Left lung (tissue), 10 donors: ENCODE measurements around the gene MYT1. TPM values are rescaled to one million over a fixed set of nuclear protein-coding genes. Genes with fewer than 3 reads are reported as not detected.

Source experiments
- ATAC-seq: fragments of 200-7000 bp; cut with Tn5 transposase; one replicate; pipeline ENCODE4 v1.9.1; 2020; ENCODE audit warnings: moderate library complexity
- DNase-seq, 4 donors: peaks; one replicate each; pipeline ENCODE4 v3.0.0-alpha.2; 2013 to 2020
- H3K27ac ChIP-seq, 2 donors: fragments of 200-600 bp; sonication (generic) in 1 of 2; one replicate each; pipeline versions ENCODE4 v1.5.0 to v1.8.0; 2020 to 2021
- H3K27me3 ChIP-seq, 2 donors: fragments of 200-600 bp; sonication (generic) in 1 of 2; one replicate each; pipeline versions ENCODE4 v1.5.0 to v1.8.0; 2020 to 2021
- H3K36me3 ChIP-seq, 2 donors: fragments of 200-600 bp; sonication (generic) in 1 of 2; one replicate each; pipeline versions ENCODE4 v1.5.0 to v1.8.0; 2020 to 2021
- H3K4me1 ChIP-seq, 2 donors: fragments of 200-600 bp; one replicate each; pipeline ENCODE4 v1.8.0; 2021
- H3K4me3 ChIP-seq, 2 donors: fragments of 200-600 bp; sonication (generic) in 1 of 2; one replicate each; pipeline versions ENCODE4 v1.5.0 to v1.8.0; 2020 to 2021; ENCODE audit warnings: mild to moderate bottlenecking in 1 of 2
- H3K9me3 ChIP-seq, 2 donors: fragments of 200-600 bp; sonication (generic) in 1 of 2; one replicate each; pipeline versions ENCODE4 v1.5.0 to v1.8.0; 2020 to 2021
- CTCF ChIP-seq, 2 donors: fragments of 200-600 bp; sonication (generic) in 1 of 2; IDR thresholded peaks; one replicate each; pipeline versions ENCODE4 v1.5.0 to v1.8.0; 2021; ENCODE audit warnings: antibody characterized with exemption in 2 of 2
- intact Hi-C, 2 donors: fragments of 100-400 bp; cut with DNase I; formaldehyde crosslinking; loops; one replicate each; pipeline versions ENCODE4 v1.11.2 to v1.14.2; 2022
- polyA plus RNA-seq, 6 donors: library from polyadenylated mRNA; unstranded; fragments of 120-200 nt; gene quantifications; one replicate each; pipeline ENCODE4 v1.2.1, GENCODE V29; 2013; ENCODE audit not compliant: insufficient read length in 6 of 6
- total RNA-seq, 2 donors: library from RNA; stranded (reverse); fragmentation: NEBNext Ultra II Directional; extraction: Animal tissue kit (Norgen Biotek cat#: 25700); gene quantifications; one replicate each; pipeline ENCODE4 v1.2.1, GENCODE V29; 2021
- donor health status: DM: no; HTN: yes; CAD: no.
- donor health status: DM: no; HTN: no; CAD: no.

MYT1 gene
- total and polyA plus RNA-seq, 8 donors: 0.26 to 0.42 (median 0.32) TPM; not detected in 2

GRCh38 chr20:64169091-64169560 lies 4.9 kb downstream of the MYT1 start:
- peaks cover 4 to 81% of the 10 kb centered on the region in 2 donors for H3K27me3 ChIP-seq
- no peak for ATAC-seq
- TF ChIP-seq CTCF (IDR thresholded peaks at IDR 0.05): no peak
- H3K36me3 ChIP-seq: no peaks in the 10 kb centered on the region
- no peaks in the 10 kb centered on the region for H3K4me1 ChIP-seq
- no peak overlapping the region for H3K4me3 ChIP-seq
- intact Hi-C loops: no loop called here
- DNase-seq: no peak
- H3K27ac ChIP-seq: no peak overlapping the region
- no peaks in the 10 kb centered on the region for H3K9me3 ChIP-seq

- DNase-seq (no peak), ATAC-seq (no peak)
- Histone ChIP-seq H3K36me3 (no peaks in the 10 kb centered on the region), H3K27me3 (peaks cover 0 to 60% of the 10 kb centered on the region in 2 donors), H3K4me3 (no peak overlapping the region), H3K4me1 (no peaks in the 10 kb centered on the region), H3K9me3 (no peaks in the 10 kb centered on the region), H3K27ac (no peak overlapping the region)
- intact Hi-C loops: no loop called here
- no peak for TF ChIP-seq CTCF (IDR thresholded peaks at IDR 0.05)
Observed at GRCh38 chr20:64171211-64171610, 7.0 kb downstream of the MYT1 start.

- H3K9me3 ChIP-seq: no peaks in the 10 kb centered on the region
- DNase-seq: no peak
- ATAC-seq: no peak
- intact Hi-C loops: no loop called here
- H3K36me3 ChIP-seq: no peaks in the 10 kb centered on the region
- no peak overlapping the region for H3K4me3 ChIP-seq
- H3K4me1 ChIP-seq: no peaks in the 10 kb centered on the region
- peaks cover 0 to 58% of the 10 kb centered on the region in 2 donors for H3K27me3 ChIP-seq
- TF ChIP-seq CTCF (IDR thresholded peaks at IDR 0.05): no peak
- no peak overlapping the region for H3K27ac ChIP-seq
Observed at GRCh38 chr20:64173116-64173515, 8.9 kb downstream of the MYT1 start.

- H3K4me1 ChIP-seq: no peaks in the 10 kb centered on the region
- ATAC-seq: no peak
- peaks cover 0 to 32% of the 10 kb centered on the region in 2 donors for H3K27me3 ChIP-seq
- no peaks in the 10 kb centered on the region for H3K9me3 ChIP-seq
- no peak for DNase-seq
- H3K36me3 ChIP-seq: no peaks in the 10 kb centered on the region
- no peak for TF ChIP-seq CTCF (IDR thresholded peaks at IDR 0.05)
- H3K4me3 ChIP-seq: no peak overlapping the region
- intact Hi-C loops: no loop called here
- H3K27ac ChIP-seq: no peak overlapping the region
Observed at GRCh38 chr20:64176551-64176950, 12.3 kb downstream of the MYT1 start.

GRCh38 chr20:64176971-64177370 lies 12.7 kb downstream of the MYT1 start:
- Histone ChIP-seq H3K27ac (no peak overlapping the region), H3K4me1 (no peaks in the 10 kb centered on the region), H3K9me3 (no peaks in the 10 kb centered on the region), H3K27me3 (peaks cover 0 to 30% of the 10 kb centered on the region in 2 donors), H3K4me3 (no peak overlapping the region), H3K36me3 (no peaks in the 10 kb centered on the region)
- ATAC-seq: no peak
- intact Hi-C loops: no loop called here
- no peak for DNase-seq
- no peak for TF ChIP-seq CTCF (IDR thresholded peaks at IDR 0.05)
